ENCODE data around the gene HIVEP3.

DNA sequence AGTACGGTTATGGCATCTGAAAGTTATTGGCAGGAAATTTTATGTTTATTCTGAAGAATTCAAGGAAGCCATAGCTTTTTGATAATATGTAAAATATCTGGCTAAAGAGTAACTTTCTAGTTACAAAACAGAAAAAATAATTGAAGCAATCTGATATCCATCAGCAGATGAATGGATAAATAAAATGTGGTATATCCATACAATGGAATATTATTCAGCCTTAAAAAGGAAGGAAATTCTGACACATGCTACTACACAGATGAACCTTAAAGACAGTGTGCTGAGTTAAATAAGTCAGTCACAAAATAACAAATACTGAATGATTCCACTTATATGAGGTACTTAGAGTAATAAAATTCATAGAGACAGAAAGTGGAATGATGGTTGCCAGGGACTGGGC, 25.0 kb upstream of the HIVEP3 start:
- no peak for TF ChIP-seq CTCF (IDR thresholded peaks at IDR 0.05)
- no peak for TF ChIP-seq POLR2A (IDR thresholded peaks at IDR 0.05)
